ENCODE results near the gene CAV1.

CAV1 gene

DNA sequence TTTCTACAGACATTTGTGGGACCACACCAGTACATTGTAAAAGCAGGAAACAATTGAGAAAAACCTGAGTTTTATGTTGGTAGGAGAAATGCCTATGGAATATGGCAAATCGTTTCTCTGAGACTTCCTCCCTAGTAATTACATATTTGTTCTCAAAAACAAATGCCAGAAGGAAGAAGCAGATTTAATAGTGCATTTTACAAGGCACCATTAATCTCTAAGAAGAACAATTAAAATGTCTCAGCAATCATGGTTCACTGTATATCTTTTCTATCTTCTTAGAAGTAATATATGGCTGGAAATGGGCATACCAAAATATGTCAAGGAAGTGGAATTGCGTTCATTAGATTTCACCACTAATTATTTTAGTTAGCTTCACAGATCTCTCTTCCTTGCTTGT lies 13.3 kb downstream of the CAV1 start:
- H3K27me3 ChIP-seq (ENCODE audit: control insufficient read depth, insufficient read depth, low read length): no peaks in the 10 kb centered on the region
- H3K27ac ChIP-seq (ENCODE audit: low read length): no peak overlapping the region
- no peak overlapping the region for H3K9ac ChIP-seq (ENCODE audit: low read length)
- no peak overlapping the region for H3K4me3 ChIP-seq (ENCODE audit: low read length)
- no peaks in the 10 kb centered on the region for H3K4me1 ChIP-seq (ENCODE audit: control insufficient read depth, low read depth, low read length)
- H3K9me3 ChIP-seq (ENCODE audit: control insufficient read depth, low read depth, low read length): no peaks in the 10 kb centered on the region
- no peaks in the 10 kb centered on the region for H3K36me3 ChIP-seq (ENCODE audit: control insufficient read depth, low read depth, low read length)

DNA sequence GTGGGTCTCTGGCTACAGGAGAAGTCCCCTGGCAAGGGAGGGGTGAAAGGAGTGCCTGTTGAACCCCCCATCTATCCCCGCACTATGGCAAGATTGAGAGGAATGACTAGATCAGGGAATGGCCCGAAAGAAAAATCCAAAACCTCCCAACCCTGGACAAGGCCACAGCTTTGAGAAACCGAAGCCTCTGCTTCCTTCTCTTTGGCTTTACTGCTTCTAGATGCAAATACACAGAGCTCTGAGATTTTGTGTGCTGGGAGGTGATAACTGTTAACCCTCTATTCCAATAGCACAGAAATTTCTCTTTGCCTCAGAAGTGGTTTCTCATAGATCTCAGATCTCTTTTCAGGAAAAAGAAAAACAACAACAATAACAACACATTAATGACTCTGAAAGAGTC lies 15.0 kb downstream of the CAV1 start:
- H3K9me3 ChIP-seq (ENCODE audit: control insufficient read depth, low read depth, low read length): no peaks in the 10 kb centered on the region
- no peaks in the 10 kb centered on the region for H3K4me1 ChIP-seq (ENCODE audit: control insufficient read depth, low read depth, low read length)
- no peak overlapping the region for H3K27ac ChIP-seq (ENCODE audit: low read length)
- H3K4me3 ChIP-seq (ENCODE audit: low read length): no peak overlapping the region
- H3K27me3 ChIP-seq (ENCODE audit: control insufficient read depth, insufficient read depth, low read length): no peaks in the 10 kb centered on the region
- no peaks in the 10 kb centered on the region for H3K36me3 ChIP-seq (ENCODE audit: control insufficient read depth, low read depth, low read length)
- H3K9ac ChIP-seq (ENCODE audit: low read length): no peak overlapping the region

DNA sequence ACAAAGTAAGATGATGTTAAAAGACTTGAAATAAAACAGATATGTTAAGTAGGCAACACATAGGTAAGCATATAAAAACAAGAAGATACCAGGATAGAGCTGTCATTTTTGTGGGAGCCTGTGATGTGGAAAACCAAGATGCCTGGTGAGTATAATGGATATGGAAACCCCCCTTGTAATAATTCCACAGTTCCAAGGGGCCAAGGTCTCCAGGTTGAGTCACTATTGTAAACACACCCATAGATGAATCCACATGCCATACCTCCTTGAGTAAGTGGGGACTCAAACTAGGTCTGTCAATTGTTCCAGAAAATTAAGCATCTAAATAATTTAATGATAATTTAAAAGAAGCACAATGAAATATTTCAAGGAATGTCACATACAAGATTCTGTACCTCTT lies 15.9 kb downstream of the CAV1 start:
- Histone ChIP-seq H3K27ac (ENCODE audit: low read length) (no peak overlapping the region), H3K9me3 (ENCODE audit: control insufficient read depth, low read depth, low read length) (no peaks in the 10 kb centered on the region), H3K27me3 (ENCODE audit: control insufficient read depth, insufficient read depth, low read length) (no peaks in the 10 kb centered on the region), H3K4me1 (ENCODE audit: control insufficient read depth, low read depth, low read length) (no peaks in the 10 kb centered on the region), H3K4me3 (ENCODE audit: low read length) (no peak overlapping the region), H3K9ac (ENCODE audit: low read length) (no peak overlapping the region), H3K36me3 (ENCODE audit: control insufficient read depth, low read depth, low read length) (no peaks in the 10 kb centered on the region)

DNA sequence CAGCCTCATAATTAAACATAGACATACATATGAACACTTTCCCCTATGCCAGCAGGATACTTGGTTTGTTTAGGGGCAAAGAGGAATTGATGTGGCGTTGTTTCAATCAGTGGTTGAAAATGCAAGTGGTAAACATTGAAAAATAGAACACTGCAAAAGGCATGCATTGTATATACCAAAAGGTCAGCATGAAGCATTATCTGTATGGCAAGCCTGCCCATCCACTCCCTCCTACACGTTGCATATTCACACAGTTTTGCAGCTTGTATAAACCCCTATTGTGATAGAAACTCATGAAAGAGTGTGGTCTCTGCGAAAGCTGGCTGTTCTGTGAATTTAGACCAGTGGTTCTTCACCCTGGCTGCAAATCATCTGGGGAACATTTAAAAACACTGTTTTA lies 17.1 kb downstream of the CAV1 start:
- Histone ChIP-seq H3K4me1 (ENCODE audit: control insufficient read depth, low read depth, low read length) (no peaks in the 10 kb centered on the region), H3K4me3 (ENCODE audit: low read length) (no peak overlapping the region), H3K27me3 (ENCODE audit: control insufficient read depth, insufficient read depth, low read length) (no peaks in the 10 kb centered on the region), H3K9ac (ENCODE audit: low read length) (no peak overlapping the region), H3K27ac (ENCODE audit: low read length) (no peak overlapping the region), H3K9me3 (ENCODE audit: control insufficient read depth, low read depth, low read length) (no peaks in the 10 kb centered on the region), H3K36me3 (ENCODE audit: control insufficient read depth, low read depth, low read length) (no peaks in the 10 kb centered on the region)

DNA sequence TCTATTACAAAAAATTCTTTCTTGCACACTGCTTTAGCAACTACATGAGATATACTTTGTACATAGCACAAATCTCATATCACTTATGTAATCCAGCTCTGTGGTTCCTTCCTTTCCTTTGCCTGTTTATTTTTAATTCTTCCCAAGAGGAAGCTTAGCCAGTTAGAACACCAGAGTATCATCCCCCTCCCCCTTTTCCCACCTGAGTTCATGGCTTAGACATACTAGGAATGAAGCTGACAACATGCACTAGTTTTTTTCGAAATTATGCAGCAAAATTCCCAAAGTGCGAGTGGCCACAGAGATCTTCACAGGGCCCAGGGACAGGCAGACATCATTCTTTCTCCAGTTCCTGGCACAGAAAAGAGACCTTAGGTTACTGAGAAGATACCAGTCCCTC lies 17.8 kb downstream of the CAV1 start:
- Histone ChIP-seq H3K36me3 (ENCODE audit: control insufficient read depth, low read depth, low read length) (no peaks in the 10 kb centered on the region), H3K4me3 (ENCODE audit: low read length) (no peak overlapping the region), H3K27me3 (ENCODE audit: control insufficient read depth, insufficient read depth, low read length) (no peaks in the 10 kb centered on the region), H3K27ac (ENCODE audit: low read length) (no peak overlapping the region), H3K9ac (ENCODE audit: low read length) (no peak overlapping the region), H3K9me3 (ENCODE audit: control insufficient read depth, low read depth, low read length) (no peaks in the 10 kb centered on the region), H3K4me1 (ENCODE audit: control insufficient read depth, low read depth, low read length) (no peaks in the 10 kb centered on the region)

DNA sequence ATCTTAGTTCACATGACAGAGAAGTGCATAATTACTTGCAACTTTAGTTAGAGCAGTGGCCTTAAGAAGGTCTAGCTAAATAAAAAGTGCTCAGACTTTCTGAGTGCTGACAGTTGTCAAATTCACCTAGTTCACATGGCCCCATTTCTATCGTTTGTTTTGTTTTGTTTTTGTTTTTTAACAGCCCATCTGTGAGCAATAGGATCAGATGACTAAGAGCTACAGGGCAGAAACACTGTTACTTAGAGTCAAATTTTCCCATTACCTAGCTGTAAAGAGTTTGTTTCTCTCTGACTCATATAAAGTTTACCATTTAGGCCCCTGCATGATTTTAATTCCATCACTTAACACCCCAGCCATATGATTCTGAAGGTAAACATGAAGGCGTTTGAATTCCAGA lies 18.8 kb downstream of the CAV1 start:
- Histone ChIP-seq H3K27me3 (ENCODE audit: control insufficient read depth, insufficient read depth, low read length) (no peaks in the 10 kb centered on the region), H3K4me3 (ENCODE audit: low read length) (no peak overlapping the region), H3K4me1 (ENCODE audit: control insufficient read depth, low read depth, low read length) (no peaks in the 10 kb centered on the region), H3K36me3 (ENCODE audit: control insufficient read depth, low read depth, low read length) (no peaks in the 10 kb centered on the region), H3K27ac (ENCODE audit: low read length) (no peak overlapping the region), H3K9me3 (ENCODE audit: control insufficient read depth, low read depth, low read length) (no peaks in the 10 kb centered on the region), H3K9ac (ENCODE audit: low read length) (no peak overlapping the region)

DNA sequence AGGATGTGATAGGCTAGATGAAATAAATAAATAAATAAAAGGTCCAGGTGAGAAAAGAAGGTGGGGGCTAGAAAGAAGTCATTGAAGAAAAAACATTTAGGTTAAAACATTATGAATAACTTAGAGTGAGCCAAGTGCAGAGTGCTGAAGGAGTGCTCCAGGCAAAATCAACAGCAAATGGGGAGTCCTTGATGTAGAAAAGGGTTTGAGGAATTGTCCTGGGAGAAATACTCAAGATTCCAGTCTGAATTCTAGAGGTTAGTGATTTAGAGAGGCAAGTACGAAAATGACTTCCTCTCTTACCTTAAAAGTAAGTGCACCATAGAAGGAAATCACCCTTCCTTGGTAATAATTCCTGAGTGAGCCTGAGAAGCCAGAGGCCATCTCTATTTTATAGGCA lies 19.7 kb downstream of the CAV1 start:
- Histone ChIP-seq H3K36me3 (ENCODE audit: control insufficient read depth, low read depth, low read length) (no peaks in the 10 kb centered on the region), H3K4me1 (ENCODE audit: control insufficient read depth, low read depth, low read length) (no peaks in the 10 kb centered on the region)

DNA sequence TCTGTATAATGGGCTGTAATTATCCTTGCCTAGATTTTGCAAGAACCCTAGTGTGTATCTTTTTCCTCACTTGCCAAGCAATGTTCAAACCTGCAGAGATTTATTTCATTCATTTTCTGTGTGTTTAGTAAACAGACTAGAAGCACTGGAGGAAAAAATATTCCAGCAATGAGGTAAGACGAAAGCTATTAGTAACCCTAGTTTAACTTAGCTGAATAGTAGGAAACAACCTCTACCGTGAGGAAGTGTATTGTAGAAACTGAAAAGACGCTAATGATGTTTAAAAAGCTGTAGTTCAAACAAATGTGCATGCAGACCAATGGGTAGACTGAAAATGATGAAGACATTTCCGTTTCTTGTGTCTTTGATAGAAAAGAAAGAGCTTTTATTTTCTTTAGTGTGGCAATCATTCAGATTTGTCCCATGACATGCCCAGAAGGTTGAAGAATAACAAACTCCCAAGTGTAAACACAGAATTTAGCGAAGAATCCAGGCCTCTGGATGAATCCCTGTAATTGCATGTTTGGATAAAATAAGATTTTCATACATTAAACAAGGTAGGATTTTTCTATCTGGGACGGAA lies 20.7 kb downstream of the CAV1 start:
- H3K27ac ChIP-seq (ENCODE audit: low read length): no peak overlapping the region
- H3K36me3 ChIP-seq (ENCODE audit: control insufficient read depth, low read depth, low read length): no peaks in the 10 kb centered on the region
- H3K9ac ChIP-seq (ENCODE audit: low read length): no peak overlapping the region
- H3K9me3 ChIP-seq (ENCODE audit: control insufficient read depth, low read depth, low read length): no peaks in the 10 kb centered on the region
- H3K27me3 ChIP-seq (ENCODE audit: control insufficient read depth, insufficient read depth, low read length): no peaks in the 10 kb centered on the region
- H3K4me1 ChIP-seq (ENCODE audit: control insufficient read depth, low read depth, low read length): no peaks in the 10 kb centered on the region
- no peak overlapping the region for H3K4me3 ChIP-seq (ENCODE audit: low read length)

More for the DNA sequence above, 19.7 kb downstream of the CAV1 start:
- Histone ChIP-seq H3K27me3 (ENCODE audit: control insufficient read depth, insufficient read depth, low read length) (no peaks in the 10 kb centered on the region), H3K9me3 (ENCODE audit: control insufficient read depth, low read depth, low read length) (no peaks in the 10 kb centered on the region), H3K4me3 (ENCODE audit: low read length) (no peak overlapping the region), H3K27ac (ENCODE audit: low read length) (no peak overlapping the region), H3K9ac (ENCODE audit: low read length) (no peak overlapping the region)

DNA sequence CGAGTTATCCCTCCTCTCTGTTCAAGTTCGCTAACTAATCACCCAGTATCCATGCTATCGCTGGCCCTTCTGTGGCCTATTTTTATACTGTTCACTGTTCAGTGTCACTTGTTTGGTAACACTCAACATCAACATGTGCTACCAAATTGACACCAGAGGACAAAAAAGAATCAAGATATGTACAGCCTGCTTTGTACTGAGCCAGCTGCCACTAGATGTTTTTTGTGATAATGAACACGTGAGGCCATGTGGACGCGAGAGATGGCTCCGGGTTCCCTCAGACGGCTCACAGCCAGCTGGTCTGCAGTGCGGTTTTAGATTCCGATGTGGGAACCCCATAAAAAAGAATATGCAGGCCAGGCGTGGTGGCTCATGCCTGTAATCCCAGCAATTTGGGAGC lies 21.2 kb downstream of the CAV1 start:
- Histone ChIP-seq H3K9ac (ENCODE audit: low read length) (no peak overlapping the region), H3K9me3 (ENCODE audit: control insufficient read depth, low read depth, low read length) (no peaks in the 10 kb centered on the region), H3K27ac (ENCODE audit: low read length) (no peak overlapping the region), H3K4me1 (ENCODE audit: control insufficient read depth, low read depth, low read length) (no peaks in the 10 kb centered on the region), H3K27me3 (ENCODE audit: control insufficient read depth, insufficient read depth, low read length) (no peaks in the 10 kb centered on the region), H3K36me3 (ENCODE audit: control insufficient read depth, low read depth, low read length) (no peaks in the 10 kb centered on the region), H3K4me3 (ENCODE audit: low read length) (no peak overlapping the region)

DNA sequence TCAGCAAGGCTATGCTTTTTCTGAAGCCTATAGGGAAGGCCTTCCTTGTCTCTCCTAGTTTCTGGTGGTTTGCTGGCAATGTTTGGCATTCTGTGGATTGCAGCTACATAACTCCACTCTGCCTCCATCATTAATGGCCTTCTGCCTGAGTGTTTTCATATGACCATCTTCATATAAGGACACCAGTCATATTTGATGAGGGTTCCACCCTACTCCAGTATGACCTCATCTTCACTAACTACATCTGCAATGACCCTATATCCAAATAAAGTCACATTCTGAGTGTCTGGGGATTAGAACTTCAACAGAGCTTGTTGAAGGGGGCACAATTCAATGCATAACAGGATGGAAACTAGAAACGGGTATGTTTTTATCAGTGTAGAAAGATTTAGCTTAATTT lies 22.1 kb downstream of the CAV1 start:
- no peak overlapping the region for H3K27ac ChIP-seq (ENCODE audit: low read length)
- no peaks in the 10 kb centered on the region for H3K27me3 ChIP-seq (ENCODE audit: control insufficient read depth, insufficient read depth, low read length)
- H3K4me1 ChIP-seq (ENCODE audit: control insufficient read depth, low read depth, low read length): no peaks in the 10 kb centered on the region
- no peaks in the 10 kb centered on the region for H3K36me3 ChIP-seq (ENCODE audit: control insufficient read depth, low read depth, low read length)
- H3K9me3 ChIP-seq (ENCODE audit: control insufficient read depth, low read depth, low read length): no peaks in the 10 kb centered on the region
- H3K9ac ChIP-seq (ENCODE audit: low read length): no peak overlapping the region
- H3K4me3 ChIP-seq (ENCODE audit: low read length): no peak overlapping the region

DNA sequence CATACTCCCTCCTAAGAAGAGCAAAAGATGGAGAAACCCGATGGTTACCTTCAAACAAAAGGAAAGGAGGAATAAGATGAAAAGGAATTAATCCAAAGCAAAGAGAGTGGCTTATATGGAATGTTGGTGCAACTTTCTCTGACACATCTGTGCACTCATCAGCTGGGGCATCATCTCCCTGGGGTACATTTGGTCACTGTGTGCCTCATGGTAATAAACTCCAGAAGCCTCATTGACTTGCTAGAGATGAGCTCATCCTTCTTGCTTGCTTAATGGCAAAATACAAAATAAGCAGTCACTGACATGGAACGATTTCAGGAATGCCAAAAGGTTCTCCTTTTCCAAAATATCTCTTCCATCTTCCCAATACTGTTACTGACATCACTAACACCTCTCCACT lies 22.5 kb downstream of the CAV1 start:
- no peak overlapping the region for H3K27ac ChIP-seq (ENCODE audit: low read length)
- no peaks in the 10 kb centered on the region for H3K36me3 ChIP-seq (ENCODE audit: control insufficient read depth, low read depth, low read length)
- no peaks in the 10 kb centered on the region for H3K9me3 ChIP-seq (ENCODE audit: control insufficient read depth, low read depth, low read length)

DNA sequence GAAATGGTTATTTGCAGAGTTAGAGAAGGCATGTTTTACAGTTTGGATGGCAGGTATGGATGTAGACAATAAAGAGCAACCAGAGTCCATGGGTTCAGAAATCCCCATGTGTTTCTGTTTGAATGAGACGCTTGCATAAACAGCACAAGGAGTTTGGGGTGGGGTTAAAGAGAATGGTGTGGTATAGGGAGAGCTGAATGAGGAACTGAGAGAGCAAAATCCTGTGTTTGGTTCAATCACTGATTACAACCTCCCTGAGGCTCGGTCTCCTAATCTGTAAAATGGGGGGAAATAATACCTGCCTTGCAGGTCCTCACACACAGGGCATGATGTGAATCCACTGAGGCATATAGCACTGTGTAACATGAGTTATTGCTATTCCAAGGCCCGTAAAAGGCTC lies 23.7 kb downstream of the CAV1 start:
- Histone ChIP-seq H3K36me3 (ENCODE audit: control insufficient read depth, low read depth, low read length) (no peaks in the 10 kb centered on the region), H3K27me3 (ENCODE audit: control insufficient read depth, insufficient read depth, low read length) (no peaks in the 10 kb centered on the region), H3K4me1 (ENCODE audit: control insufficient read depth, low read depth, low read length) (no peaks in the 10 kb centered on the region), H3K9me3 (ENCODE audit: control insufficient read depth, low read depth, low read length) (no peaks in the 10 kb centered on the region), H3K27ac (ENCODE audit: low read length) (no peak overlapping the region), H3K4me3 (ENCODE audit: low read length) (no peak overlapping the region), H3K9ac (ENCODE audit: low read length) (no peak overlapping the region)

More for the DNA sequence above, 22.5 kb downstream of the CAV1 start:
- H3K4me1 ChIP-seq (ENCODE audit: control insufficient read depth, low read depth, low read length): no peaks in the 10 kb centered on the region
- H3K27me3 ChIP-seq (ENCODE audit: control insufficient read depth, insufficient read depth, low read length): no peaks in the 10 kb centered on the region
- no peak overlapping the region for H3K9ac ChIP-seq (ENCODE audit: low read length)
- no peak overlapping the region for H3K4me3 ChIP-seq (ENCODE audit: low read length)
